HepG2 (cell line): ENCODE data around the gene GALNT15. TPM values are rescaled to one million over a fixed set of nuclear protein-coding genes. Genes with fewer than 3 reads are reported as not detected.
A peak's percentile ranks its signal among the peaks of the same experiment; 100 is the strongest.

ENCODE experiments used
- AFF4 ChIP-seq: sonication (generic); formaldehyde crosslinking; IDR thresholded peaks from 2 replicates; pipeline ENCODE4 v1.4.0; 2020; ENCODE audit warnings: missing genetic modification reagents
- AGO2 ChIP-seq: fragments of 200-400 bp; formaldehyde crosslinking; optimal IDR thresholded peaks from 2 replicates; pipeline ENCODE3; 2017; ENCODE audit warnings: mild to moderate bottlenecking, low read depth, low read length, moderate library complexity
- DMTF1 ChIP-seq: sonication (generic); formaldehyde crosslinking; IDR thresholded peaks from 2 replicates; pipeline ENCODE4 v1.4.0; 2020; ENCODE audit warnings: mild to moderate bottlenecking, missing genetic modification reagents
- MIER3 ChIP-seq: IDR thresholded peaks from 2 replicates; pipeline ENCODE4 v1.6.1; 2016; ENCODE audit warnings: missing compliant biosample characterization, borderline replicate concordance
- RBM22 ChIP-seq: fragments of 200-400 bp; formaldehyde crosslinking; optimal IDR thresholded peaks from 2 replicates; pipeline ENCODE3; 2017; ENCODE audit warnings: mild to moderate bottlenecking, low read length, moderate library complexity
- SP4 ChIP-seq: sonication (generic); formaldehyde crosslinking; IDR thresholded peaks from 2 replicates; pipeline ENCODE4 v1.8.1; 2023; ENCODE audit warnings: mild to moderate bottlenecking, missing genetic modification reagents
- TARDBP ChIP-seq: sonication (generic); formaldehyde crosslinking; IDR thresholded peaks from 2 replicates; pipeline ENCODE4 v1.8.0; 2022; ENCODE audit warnings: mild to moderate bottlenecking, missing genetic modification reagents
- ZNF20 ChIP-seq: sonication (generic); formaldehyde crosslinking; IDR thresholded peaks from 2 replicates; pipeline ENCODE4 v1.4.0; 2020; ENCODE audit warnings: mild to moderate bottlenecking, moderate library complexity, missing genetic modification reagents
- ZNF275 ChIP-seq: sonication (generic); formaldehyde crosslinking; IDR thresholded peaks from 2 replicates; pipeline ENCODE4 v1.8.0; 2022; ENCODE audit warnings: missing genetic modification reagents, mild to moderate bottlenecking, inconsistent platforms, borderline replicate concordance
- ZNF3 ChIP-seq: IDR thresholded peaks from 2 replicates; pipeline ENCODE4 v1.7.0; 2017; ENCODE audit warnings: inconsistent platforms
- ZNF512B ChIP-seq: sonication (generic); formaldehyde crosslinking; IDR thresholded peaks from 2 replicates; pipeline ENCODE4 v1.5.1; 2020; ENCODE audit warnings: missing genetic modification reagents, mild to moderate bottlenecking, borderline replicate concordance
- ZNF660 ChIP-seq: sonication (generic); formaldehyde crosslinking; IDR thresholded peaks from 2 replicates; pipeline ENCODE4 v1.5.1; 2020; ENCODE audit warnings: mild to moderate bottlenecking, low read depth, missing genetic modification reagents, borderline replicate concordance
- ZNF841 ChIP-seq: sonication (generic); formaldehyde crosslinking; IDR thresholded peaks from 2 replicates; pipeline ENCODE4 v1.8.1; 2023; ENCODE audit warnings: missing genetic modification reagents, borderline replicate concordance
- polyA plus RNA-seq, 8 experiments: library from polyadenylated mRNA; depleted of rRNA in 3 of 8; stranded (reverse) in 7 of 8; unstranded in 1 of 8; fragments of >200 nt; fragmentation: Illumina TruSeq in 4 of 8; extraction: Trizol in 4 of 8; gene quantifications; 2 replicates each; pipeline versions ENCODE4 v1.2.1 to v1.2.3, GENCODE V29; 2011 to 2016; ENCODE audit warnings: low read depth in 4 of 8, missing spikeins in 1 of 8, mixed read lengths in 1 of 8; ENCODE audit not compliant: insufficient read depth in 1 of 8
- total RNA-seq, 5 experiments: library from RNA; depleted of rRNA; stranded (reverse); fragments of >200 nt; fragmentation: Illumina TruSeq; extraction: Trizol; gene quantifications; 2 replicates each; pipeline ENCODE4 v1.2.3, GENCODE V29; 2016; ENCODE audit warnings: low read depth in 1 of 5
- TF ChIP-seq, protein P1 (sequence below): sonication (generic); formaldehyde crosslinking; IDR thresholded peaks from 2 replicates; pipeline ENCODE4 v1.4.0; 2020; ENCODE audit warnings: missing genetic modification reagents, borderline replicate concordance

The GALNT15 gene
- total and polyA plus RNA-seq, 2 of the 13 experiments (the other 11 are each of a cell fraction or from before 2014, with no cell fraction given) = 0.02 to 0.04 TPM

DNA sequence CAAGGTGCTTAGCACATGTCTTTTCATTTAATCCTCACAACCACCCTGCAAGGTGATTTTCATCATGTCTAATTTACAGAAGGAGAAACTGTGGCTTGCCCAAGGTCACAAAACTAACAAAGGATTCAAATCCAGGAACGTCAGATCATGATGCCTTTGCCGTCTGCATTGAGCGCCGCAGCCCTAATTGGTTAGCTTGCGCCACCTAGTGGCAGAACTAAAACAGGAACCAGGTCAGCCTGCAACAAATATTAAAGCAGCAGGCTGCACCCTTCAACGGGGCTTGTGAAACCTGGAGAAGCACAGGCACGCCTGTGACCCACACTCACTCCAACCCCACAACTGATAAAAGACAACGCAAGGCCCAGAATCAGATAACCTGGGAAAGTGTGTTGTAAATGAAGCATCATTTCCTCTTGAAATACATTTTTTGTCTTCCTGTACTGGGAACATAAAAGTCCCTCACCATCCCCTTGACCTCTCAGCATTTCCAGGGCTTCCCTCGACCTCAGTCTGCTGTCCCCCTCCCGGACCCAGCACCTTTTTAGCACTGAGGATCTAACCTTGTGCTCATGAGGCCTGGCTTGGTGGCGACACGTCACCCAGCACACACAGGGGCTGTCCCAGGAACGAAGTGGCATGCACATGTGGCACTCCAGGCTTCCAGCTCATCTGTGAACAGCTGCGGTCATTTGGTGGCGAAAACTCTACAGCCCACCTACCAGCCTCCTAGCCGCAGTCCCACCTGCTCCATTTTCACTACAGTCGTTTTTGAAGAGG, 73.0 kb downstream of the GALNT15 start (continued):
- TF ChIP-seq DMTF1 (CRISPR knock-in tag) (no peak), ZNF841 (CRISPR knock-in tag) (no peak), SP4 (CRISPR knock-in tag) (no peak), RBM22 (no peak), ZNF3 (CRISPR knock-in tag) (no peak), AFF4 (CRISPR knock-in tag) (no peak), ZNF512B (no peak), ZNF660 (CRISPR knock-in tag) (no peak), MIER3 (0 out of 2 replicates have a peak, but pooled peaks have one; percentile 9), ZNF20 (CRISPR knock-in tag) (no peak), AGO2 (no peak), ZNF275 (CRISPR knock-in tag) (no peak), TARDBP (CRISPR knock-in tag) (peak; percentile 47; the same call in 1 of the 2 replicates)
- TF ChIP-seq, protein P1, sequence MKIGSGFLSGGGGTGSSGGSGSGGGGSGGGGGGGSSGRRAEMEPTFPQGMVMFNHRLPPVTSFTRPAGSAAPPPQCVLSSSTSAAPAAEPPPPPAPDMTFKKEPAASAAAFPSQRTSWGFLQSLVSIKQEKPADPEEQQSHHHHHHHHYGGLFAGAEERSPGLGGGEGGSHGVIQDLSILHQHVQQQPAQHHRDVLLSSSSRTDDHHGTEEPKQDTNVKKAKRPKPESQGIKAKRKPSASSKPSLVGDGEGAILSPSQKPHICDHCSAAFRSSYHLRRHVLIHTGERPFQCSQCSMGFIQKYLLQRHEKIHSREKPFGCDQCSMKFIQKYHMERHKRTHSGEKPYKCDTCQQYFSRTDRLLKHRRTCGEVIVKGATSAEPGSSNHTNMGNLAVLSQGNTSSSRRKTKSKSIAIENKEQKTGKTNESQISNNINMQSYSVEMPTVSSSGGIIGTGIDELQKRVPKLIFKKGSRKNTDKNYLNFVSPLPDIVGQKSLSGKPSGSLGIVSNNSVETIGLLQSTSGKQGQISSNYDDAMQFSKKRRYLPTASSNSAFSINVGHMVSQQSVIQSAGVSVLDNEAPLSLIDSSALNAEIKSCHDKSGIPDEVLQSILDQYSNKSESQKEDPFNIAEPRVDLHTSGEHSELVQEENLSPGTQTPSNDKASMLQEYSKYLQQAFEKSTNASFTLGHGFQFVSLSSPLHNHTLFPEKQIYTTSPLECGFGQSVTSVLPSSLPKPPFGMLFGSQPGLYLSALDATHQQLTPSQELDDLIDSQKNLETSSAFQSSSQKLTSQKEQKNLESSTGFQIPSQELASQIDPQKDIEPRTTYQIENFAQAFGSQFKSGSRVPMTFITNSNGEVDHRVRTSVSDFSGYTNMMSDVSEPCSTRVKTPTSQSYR = no peak
